ENCODE results near the gene KLF5. TPM values are rescaled to one million over a fixed set of nuclear protein-coding genes. Genes with fewer than 3 reads are reported as not detected.
A peak's percentile ranks its signal among the peaks of the same experiment; 100 is the strongest.

KLF5 gene
- total RNA-seq, 1 donor from 2014 or later: 0.84 TPM

DNA sequence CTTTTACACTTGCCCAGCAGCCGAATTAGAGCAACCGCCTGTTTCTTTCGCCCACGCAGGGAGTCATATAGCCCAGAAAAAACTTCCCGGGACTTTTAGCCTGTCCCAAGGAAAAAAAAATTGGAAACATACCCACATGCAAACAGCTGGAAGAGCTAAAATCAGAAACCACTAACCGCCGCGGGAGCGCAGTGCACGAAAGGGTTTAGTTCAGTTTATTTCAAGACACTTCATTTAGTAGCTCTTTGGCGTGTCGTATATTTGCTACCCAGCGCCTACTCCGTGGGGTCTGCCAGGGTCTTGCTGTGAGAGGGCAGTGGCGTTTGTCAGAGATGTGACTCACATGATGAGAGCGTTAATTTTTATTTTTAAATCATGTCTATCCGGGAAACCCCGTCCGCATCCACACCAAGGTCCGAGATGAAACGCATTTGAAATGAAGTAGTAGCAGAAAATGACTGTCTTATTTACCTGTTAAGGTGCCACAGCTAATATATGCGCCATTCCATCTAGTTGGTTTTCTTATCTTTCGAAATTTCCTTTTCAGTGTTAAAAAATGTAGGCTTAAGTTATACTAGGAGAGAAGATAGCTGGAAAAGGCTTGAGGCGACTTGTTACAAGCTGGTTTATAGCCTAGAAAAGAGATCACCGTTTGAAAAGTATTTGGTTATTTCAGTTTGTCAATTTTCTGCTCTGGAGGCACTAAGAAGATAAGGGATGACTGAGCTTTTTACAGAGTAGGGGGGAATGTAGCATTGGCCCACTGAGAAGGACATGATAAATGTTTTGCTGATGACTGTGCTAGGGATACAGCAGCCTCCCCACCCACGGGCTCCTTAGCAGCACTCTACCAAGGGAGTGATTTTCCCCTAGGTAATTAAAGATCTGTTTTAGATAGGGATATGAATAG lies 1.7 kb downstream of the KLF5 start:
- Histone ChIP-seq H3K9me3 (ENCODE audit: low read depth) (no peaks in the 10 kb centered on the region), H3K9ac (no peak overlapping the region), H3K4me1 (no peaks in the 10 kb centered on the region), H3K4me3 (peak overlapping the region; percentile 64), H3K79me2 (ENCODE audit: low read depth) (no peaks in the 10 kb centered on the region), H3F3A (ENCODE audit: low read depth) (no peaks in the 10 kb centered on the region), H3K27ac (no peak overlapping the region), H2AFZ (replicated peaks) (no peak overlapping the region), H4K20me1 (ENCODE audit: low read depth) (peaks cover 6% of the 10 kb centered on the region), H3K36me3 (no peaks in the 10 kb centered on the region), H3K4me2 (peak overlapping the region; percentile 95), H3K27me3 (peaks cover 71% of the 10 kb centered on the region)
- no peaks in the 10 kb centered on the region for H3K9me3 Mint-ChIP-seq
- peak; percentile 37 for DNase-seq (ENCODE audit: low spot score)
- no peak overlapping the region for H3K27ac Mint-ChIP-seq
- no peaks in the 10 kb centered on the region for H3K36me3 Mint-ChIP-seq
- H3K4me3 Mint-ChIP-seq: peak overlapping the region; percentile 89
- peaks cover 30% of the 10 kb centered on the region for H3K27me3 Mint-ChIP-seq (ENCODE audit: insufficient read depth, low read depth)
- peak; percentile 92 for TF ChIP-seq EZH2 (IDR thresholded peaks at IDR 0.05)
- no peak for TF ChIP-seq CTCF (IDR thresholded peaks at IDR 0.05)
- peak; percentile 77 for TF ChIP-seq EZH2phosphoT487 (IDR thresholded peaks at IDR 0.05)
- H3K4me1 Mint-ChIP-seq: peaks cover 35% of the 10 kb centered on the region

GRCh38 chr13:73061473-73061872 lies 2.7 kb downstream of the KLF5 start:
- H3K4me3 ChIP-seq: no peak overlapping the region
- no peak overlapping the region for H3K4me2 ChIP-seq
- Mint-ChIP-seq H3K27me3 (ENCODE audit: insufficient read depth, low read depth) (peaks cover 30% of the 10 kb centered on the region), H3K9me3 (no peaks in the 10 kb centered on the region), H3K36me3 (no peaks in the 10 kb centered on the region), H3K4me1 (peaks cover 30% of the 10 kb centered on the region), H3K27ac (no peak overlapping the region), H3K4me3 (no peak overlapping the region)
- TF ChIP-seq EZH2 (IDR thresholded peaks at IDR 0.05) (no peak), EZH2phosphoT487 (IDR thresholded peaks at IDR 0.05) (no peak)
- no peak overlapping the region for H3K27ac ChIP-seq
- peaks cover 6% of the 10 kb centered on the region for H4K20me1 ChIP-seq (ENCODE audit: low read depth)
- peaks cover 67% of the 10 kb centered on the region for H3K27me3 ChIP-seq
- no peak for DNase-seq (ENCODE audit: low spot score)
- H3K36me3 ChIP-seq: no peaks in the 10 kb centered on the region
- H3F3A ChIP-seq (ENCODE audit: low read depth): no peaks in the 10 kb centered on the region
- H3K9me3 ChIP-seq (ENCODE audit: low read depth): no peaks in the 10 kb centered on the region
- no peak overlapping the region for H3K9ac ChIP-seq
- no peak overlapping the region for H2AFZ ChIP-seq (replicated peaks)
- no peaks in the 10 kb centered on the region for H3K79me2 ChIP-seq (ENCODE audit: low read depth)
- no peaks in the 10 kb centered on the region for H3K4me1 ChIP-seq

- no peaks in the 10 kb centered on the region for H3K79me2 ChIP-seq (ENCODE audit: low read depth)
- no peak for TF ChIP-seq EZH2phosphoT487 (IDR thresholded peaks at IDR 0.05)
- no peaks in the 10 kb centered on the region for H3K36me3 Mint-ChIP-seq
- no peak overlapping the region for H3K27ac ChIP-seq
- H3K9me3 ChIP-seq (ENCODE audit: low read depth): no peaks in the 10 kb centered on the region
- no peak overlapping the region for H3K4me3 Mint-ChIP-seq
- no peak overlapping the region for H3K27ac Mint-ChIP-seq
- no peaks in the 10 kb centered on the region for H3K36me3 ChIP-seq
- no peak for DNase-seq (ENCODE audit: low spot score)
- no peak overlapping the region for H2AFZ ChIP-seq (replicated peaks)
- no peaks in the 10 kb centered on the region for H3K9me3 Mint-ChIP-seq
- no peak overlapping the region for H3K4me2 ChIP-seq
- peaks cover 30% of the 10 kb centered on the region for H3K27me3 Mint-ChIP-seq (ENCODE audit: insufficient read depth, low read depth)
- no peak overlapping the region for H3K9ac ChIP-seq
- H3K4me1 Mint-ChIP-seq: peaks cover 30% of the 10 kb centered on the region
- H3K27me3 ChIP-seq: peaks cover 63% of the 10 kb centered on the region
- H4K20me1 ChIP-seq (ENCODE audit: low read depth): peaks cover 6% of the 10 kb centered on the region
- H3K4me3 ChIP-seq: no peak overlapping the region
- H3K4me1 ChIP-seq: no peaks in the 10 kb centered on the region
- no peaks in the 10 kb centered on the region for H3F3A ChIP-seq (ENCODE audit: low read depth)
These were observed 3.1 kb downstream of the KLF5 start for GRCh38 chr13:73061876-73062275.

GRCh38 chr13:73062468-73062867 lies 3.7 kb downstream of the KLF5 start:
- Mint-ChIP-seq H3K36me3 (no peaks in the 10 kb centered on the region), H3K27me3 (ENCODE audit: insufficient read depth, low read depth) (peaks cover 28% of the 10 kb centered on the region), H3K4me1 (peaks cover 30% of the 10 kb centered on the region), H3K9me3 (no peaks in the 10 kb centered on the region), H3K27ac (no peak overlapping the region), H3K4me3 (no peak overlapping the region)
- H3K9me3 ChIP-seq (ENCODE audit: low read depth): no peaks in the 10 kb centered on the region
- H3K9ac ChIP-seq: no peak overlapping the region
- TF ChIP-seq EZH2phosphoT487 (IDR thresholded peaks at IDR 0.05) (no peak), EZH2 (IDR thresholded peaks at IDR 0.05) (no peak), CTCF (IDR thresholded peaks at IDR 0.05) (no peak)
- H3K4me1 ChIP-seq: no peaks in the 10 kb centered on the region
- DNase-seq (ENCODE audit: low spot score): peak; percentile 13
- peaks cover 57% of the 10 kb centered on the region for H3K27me3 ChIP-seq
- no peak overlapping the region for H3K4me2 ChIP-seq
- no peak overlapping the region for H3K4me3 ChIP-seq
- H2AFZ ChIP-seq (replicated peaks): no peak overlapping the region
- H3K27ac ChIP-seq: no peak overlapping the region
- H4K20me1 ChIP-seq (ENCODE audit: low read depth): peaks cover 6% of the 10 kb centered on the region
- H3F3A ChIP-seq (ENCODE audit: low read depth): no peaks in the 10 kb centered on the region
- H3K36me3 ChIP-seq: no peaks in the 10 kb centered on the region
- no peaks in the 10 kb centered on the region for H3K79me2 ChIP-seq (ENCODE audit: low read depth)
